Mesenchymal stem cell (in vitro differentiated cells and primary cell): ENCODE measurements around the gene TPPP.
A peak's percentile ranks its signal among the peaks of the same experiment; 100 is the strongest.

Experiments
- DNase-seq: peaks from one replicate; pipeline ENCODE4 v3.0.0-alpha.2; 2013
- H2AFZ ChIP-seq: one replicate; pipeline ENCODE4 v1.6.1; 2013; ENCODE audit warnings: low read depth, mild to moderate bottlenecking, control low read depth, inconsistent platforms, low read length, moderate library complexity
- H2AK5ac ChIP-seq: 2 replicates; pipeline ENCODE4 v1.6.1; 2013; ENCODE audit warnings: low read length, moderate library complexity, mild to moderate bottlenecking, inconsistent platforms; ENCODE audit not compliant: severe bottlenecking
- H2BK120ac ChIP-seq: one replicate; pipeline ENCODE4 v1.6.1; 2013; ENCODE audit warnings: low read depth, mild to moderate bottlenecking, inconsistent platforms, low read length, moderate library complexity
- H2BK12ac ChIP-seq, 2 experiments: one replicate each; pipeline ENCODE4 v1.6.1; 2013; ENCODE audit warnings: inconsistent platforms in 2 of 2, low read length in 2 of 2, mild to moderate bottlenecking in 2 of 2, moderate library complexity in 2 of 2, control low read depth in 1 of 2
- H2BK15ac ChIP-seq: one replicate; pipeline ENCODE4 v1.6.1; 2013; ENCODE audit warnings: mild to moderate bottlenecking, low read depth, inconsistent platforms; ENCODE audit not compliant: poor library complexity, severe bottlenecking
- H2BK5ac ChIP-seq: 2 replicates; pipeline ENCODE4 v1.6.1; 2013; ENCODE audit warnings: low read depth, mild to moderate bottlenecking, low read length, control low read depth, inconsistent platforms; ENCODE audit not compliant: poor library complexity, severe bottlenecking
- H3K14ac ChIP-seq, 2 experiments: one replicate each; pipeline ENCODE4 v1.6.1; 2013; ENCODE audit warnings: inconsistent platforms in 2 of 2, low read length in 2 of 2, control low read depth in 1 of 2, mild to moderate bottlenecking in 1 of 2, moderate library complexity in 1 of 2
- H3K18ac ChIP-seq, 2 experiments: one replicate each; pipeline ENCODE4 v1.6.1; 2013; ENCODE audit warnings: inconsistent platforms in 2 of 2, low read length in 2 of 2, control low read depth in 1 of 2, low read depth in 1 of 2, mild to moderate bottlenecking in 1 of 2
- H3K23ac ChIP-seq, 2 experiments: one replicate each; pipeline ENCODE4 v1.6.1; 2013; ENCODE audit warnings: inconsistent platforms in 2 of 2, low read length in 2 of 2, mild to moderate bottlenecking in 2 of 2, moderate library complexity in 2 of 2, control low read depth in 1 of 2
- H3K27ac ChIP-seq: 2 replicates; pipeline ENCODE4 v1.5.1; 2013; ENCODE audit warnings: mild to moderate bottlenecking, moderate library complexity, low read length, control low read depth, inconsistent platforms; ENCODE audit not compliant: poor library complexity, severe bottlenecking
- H3K27me3 ChIP-seq, 2 experiments: 2 replicates each; pipeline versions ENCODE4 v1.6.1 to v1.7.0; 2013; ENCODE audit warnings: low read length in 2 of 2, mild to moderate bottlenecking in 2 of 2, moderate library complexity in 2 of 2, control low read depth in 1 of 2, inconsistent platforms in 1 of 2; ENCODE audit not compliant: control insufficient read depth in 1 of 2, insufficient read depth in 1 of 2
- H3K36me3 ChIP-seq, 2 experiments: 2 replicates each; pipeline versions ENCODE4 v1.6.1 to v1.7.0; 2013; ENCODE audit warnings: low read length in 2 of 2, control low read depth in 1 of 2, inconsistent platforms in 1 of 2, low read depth in 1 of 2, mild to moderate bottlenecking in 1 of 2; ENCODE audit not compliant: insufficient read depth in 2 of 2, control insufficient read depth in 1 of 2
- H3K4ac ChIP-seq, 2 experiments: one replicate each; pipeline ENCODE4 v1.6.1; 2013; ENCODE audit warnings: inconsistent platforms in 2 of 2, low read length in 2 of 2, mild to moderate bottlenecking in 2 of 2, moderate library complexity in 2 of 2, control low read depth in 1 of 2, low read depth in 1 of 2
- H3K4me1 ChIP-seq: 2 replicates; pipeline ENCODE4 v1.6.1; 2013; ENCODE audit warnings: low read depth, low read length, control low read depth; ENCODE audit not compliant: control insufficient read depth, insufficient read depth
- H3K4me2 ChIP-seq: 2 replicates; pipeline ENCODE4 v1.6.1; 2013; ENCODE audit warnings: low read length, mild to moderate bottlenecking, inconsistent platforms; ENCODE audit not compliant: poor library complexity, severe bottlenecking
- H3K4me3 ChIP-seq, 2 experiments: 2 replicates each; pipeline versions ENCODE4 v1.5.1 to v1.7.0; 2013; ENCODE audit warnings: low read length in 2 of 2, mild to moderate bottlenecking in 2 of 2, control low read depth in 1 of 2, low read depth in 1 of 2; ENCODE audit not compliant: insufficient read depth in 1 of 2
- H3K79me1 ChIP-seq: replicated peaks from 2 replicates; pipeline ENCODE4 v1.6.1; 2013; ENCODE audit warnings: mild to moderate bottlenecking, control low read depth, low read length, inconsistent platforms; ENCODE audit not compliant: poor library complexity, severe bottlenecking
- H3K9ac ChIP-seq: 2 replicates; pipeline ENCODE4 v1.7.0; 2013; ENCODE audit warnings: mild to moderate bottlenecking, low read length, moderate library complexity
- H3K9me3 ChIP-seq: 2 replicates; pipeline ENCODE4 v1.7.0; 2013; ENCODE audit warnings: mild to moderate bottlenecking, low read length; ENCODE audit not compliant: control insufficient read depth
- H4K8ac ChIP-seq: one replicate; pipeline ENCODE4 v1.6.1; 2013; ENCODE audit warnings: inconsistent platforms, mild to moderate bottlenecking, low read length, moderate library complexity
- H4K91ac ChIP-seq: one replicate; pipeline ENCODE4 v1.6.1; 2013; ENCODE audit warnings: mild to moderate bottlenecking, low read length, inconsistent platforms
- WGBS: methylation state at CpG from one replicate; pipeline ENCODE4 v1.1.7; 2013; ENCODE audit warnings: mixed read lengths; 5-methylcytosine and 5-hydroxymethylcytosine counted together

Gene TPPP

DNA sequence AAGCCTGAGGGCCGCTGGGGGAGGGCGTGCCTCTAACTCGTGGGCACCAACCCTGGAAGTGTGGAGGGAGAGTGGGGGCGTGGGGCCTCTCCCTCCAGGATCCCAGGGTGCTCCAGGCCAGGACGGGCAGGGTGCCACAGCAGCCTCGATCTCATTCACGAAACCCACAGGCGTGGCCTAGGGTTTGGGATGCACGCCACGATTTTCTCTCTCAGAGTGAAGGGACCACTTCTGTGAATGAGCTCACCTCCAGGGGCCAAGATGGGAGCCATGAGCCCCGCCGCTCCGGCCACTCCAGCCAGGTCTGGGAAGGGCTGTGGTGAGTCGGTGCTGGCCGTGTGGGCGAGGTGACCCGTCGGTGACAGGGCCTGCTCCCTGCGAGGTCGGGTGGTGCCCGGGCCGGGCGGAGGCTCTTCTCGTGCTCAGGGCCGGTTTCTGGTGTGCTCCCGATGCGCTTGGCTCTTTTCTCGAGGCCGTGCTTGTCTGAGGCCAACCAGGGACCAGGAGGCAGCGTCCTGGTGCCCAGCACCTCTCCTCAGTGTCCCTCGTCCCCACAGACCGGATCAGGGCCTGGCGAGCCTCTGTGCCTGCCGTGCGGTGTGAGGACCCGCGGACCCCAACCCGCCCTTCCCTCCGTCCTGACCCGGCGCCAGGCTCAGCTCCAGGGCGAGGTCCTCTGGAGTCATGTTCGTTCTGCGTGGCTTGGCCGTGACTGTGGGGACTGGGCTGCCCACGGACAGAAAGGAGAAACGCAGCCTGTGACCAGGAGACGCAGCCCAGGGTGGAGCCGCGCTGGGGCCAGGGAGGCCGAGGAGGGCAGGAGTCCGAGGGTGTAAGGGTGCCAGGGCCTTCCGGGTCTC lies 31.0 kb downstream of the TPPP start:
- Histone ChIP-seq H2AK5ac (no peak overlapping the region), H3K4me3 (no peak overlapping the region), H3K9me3 (no peaks in the 10 kb centered on the region), H3K4ac (no peak overlapping the region), H2BK120ac (no peak overlapping the region), H3K27me3 (no peaks in the 10 kb centered on the region), H3K14ac (no peak overlapping the region), H3K18ac (no peak overlapping the region), H2BK12ac (no peak overlapping the region), H2BK15ac (no peak overlapping the region), H3K4me1 (peaks cover 19% of the 10 kb centered on the region), H4K91ac (no peak overlapping the region), H3K23ac (no peak overlapping the region), H3K27ac (no peak overlapping the region), H4K8ac (no peak overlapping the region), H2BK5ac (no peak overlapping the region), H3K36me3 (peaks cover 12 to 78% of the 10 kb centered on the region in 2 experiments), H2AFZ (no peak overlapping the region), H3K4me2 (no peak overlapping the region), H3K79me1 (peaks cover 12% of the 10 kb centered on the region), H3K9ac (no peak overlapping the region)
- 94% methylated on average over 53 of the region's 53 CpGs for WGBS
- no peak for DNase-seq

DNA sequence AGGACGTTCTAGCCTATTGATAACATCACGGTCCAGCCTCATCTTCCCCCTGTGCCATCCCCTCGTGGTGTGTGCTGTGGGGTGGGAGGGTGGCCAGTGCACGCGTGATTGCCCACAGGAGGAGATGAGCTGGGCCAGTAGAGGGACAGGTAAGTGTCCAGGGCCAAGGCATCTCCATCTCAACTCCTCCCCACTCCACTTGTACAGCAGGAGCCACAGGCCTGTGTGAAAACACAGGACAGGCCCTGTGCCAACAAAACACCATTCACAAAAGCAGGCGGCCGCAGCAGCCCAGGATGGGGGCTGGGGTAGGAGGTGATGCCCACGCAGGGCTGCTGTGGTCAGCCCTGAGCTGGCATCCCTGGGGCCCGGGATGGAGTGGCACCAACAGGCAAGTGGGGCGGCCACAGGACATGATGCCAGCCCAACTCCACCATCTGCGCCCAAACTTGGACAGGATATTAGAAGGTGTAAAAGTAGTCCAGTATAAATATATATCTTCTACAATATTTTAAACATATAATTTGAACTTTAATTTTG lies 32.6 kb downstream of the TPPP start:
- Histone ChIP-seq H3K14ac (no peak overlapping the region), H2AK5ac (no peak overlapping the region), H3K79me1 (peaks cover 14% of the 10 kb centered on the region), H3K23ac (no peak overlapping the region), H3K9ac (no peak overlapping the region), H4K8ac (no peak overlapping the region), H3K4me3 (no peak overlapping the region), H3K4me1 (peaks cover 11% of the 10 kb centered on the region), H3K4me2 (no peak overlapping the region), H2BK120ac (no peak overlapping the region), H2BK15ac (no peak overlapping the region), H2BK5ac (no peak overlapping the region), H3K27ac (no peak overlapping the region), H3K36me3 (peaks cover 8 to 66% of the 10 kb centered on the region in 2 experiments), H2BK12ac (no peak overlapping the region), H3K27me3 (no peaks in the 10 kb centered on the region), H3K18ac (no peak overlapping the region), H4K91ac (no peak overlapping the region), H3K9me3 (no peaks in the 10 kb centered on the region), H3K4ac (no peak overlapping the region), H2AFZ (no peak overlapping the region)
- WGBS: 97% methylated on average over 6 of the region's 11 CpGs
- DNase-seq: no peak

GRCh38 chr5:659496-660263 lies 33.5 kb downstream of the TPPP start:
- Histone ChIP-seq H2BK15ac (no peak overlapping the region), H3K4me3 (no peak overlapping the region), H3K36me3 (peaks cover 8 to 57% of the 10 kb centered on the region in 2 experiments), H3K79me1 (peaks cover 17% of the 10 kb centered on the region), H2BK12ac (no peak overlapping the region), H3K9ac (no peak overlapping the region), H3K9me3 (no peaks in the 10 kb centered on the region), H2BK120ac (no peak overlapping the region), H2AK5ac (no peak overlapping the region), H3K27ac (no peak overlapping the region), H4K91ac (no peak overlapping the region), H3K23ac (no peak overlapping the region), H3K27me3 (no peaks in the 10 kb centered on the region), H3K18ac (no peak overlapping the region), H3K4me1 (peaks cover 10% of the 10 kb centered on the region), H2BK5ac (no peak overlapping the region), H3K4me2 (no peak overlapping the region), H3K14ac (no peak overlapping the region), H4K8ac (peak overlapping the region; percentile 7), H3K4ac (no peak overlapping the region), H2AFZ (no peak overlapping the region)
- DNase-seq: no peak
- 97% methylated on average over 14 of the region's 16 CpGs for WGBS

DNA sequence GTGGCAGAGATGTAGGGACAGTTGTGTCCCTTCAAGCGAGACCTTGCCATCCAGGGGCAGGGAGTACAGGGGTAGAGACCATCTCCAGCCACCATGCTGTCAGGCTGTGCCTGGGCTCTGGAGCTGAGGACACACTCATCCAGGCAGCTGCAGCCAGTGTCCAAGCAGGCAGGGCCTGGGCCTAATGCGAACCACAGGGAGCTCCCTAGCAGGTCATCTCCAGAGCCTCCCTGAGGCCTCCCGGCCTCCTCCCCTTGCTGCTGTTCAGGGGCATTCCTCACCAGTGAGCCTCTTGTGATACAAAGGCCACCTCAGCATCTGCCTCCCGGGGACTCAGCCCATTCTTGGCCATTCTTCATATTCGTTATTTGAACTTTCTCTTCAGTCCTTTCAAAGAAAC lies 35.0 kb downstream of the TPPP start:
- no peak overlapping the region for H2AFZ ChIP-seq
- no peak overlapping the region for H2BK15ac ChIP-seq
- no peak overlapping the region for H2BK12ac ChIP-seq
- 95% methylated on average over 5 of the region's 5 CpGs for WGBS
- peaks cover 17% of the 10 kb centered on the region for H3K79me1 ChIP-seq
- peak overlapping the region; percentile 75 for H3K27ac ChIP-seq
- H3K14ac ChIP-seq: no peak overlapping the region
- no peak overlapping the region for H2AK5ac ChIP-seq
- no peak overlapping the region for H3K4ac ChIP-seq
- H2BK120ac ChIP-seq: no peak overlapping the region
- H3K27me3 ChIP-seq: no peaks in the 10 kb centered on the region
- DNase-seq: no peak
- no peak overlapping the region for H4K8ac ChIP-seq
- no peak overlapping the region for H3K4me2 ChIP-seq
- H3K36me3 ChIP-seq: peaks cover 8 to 48% of the 10 kb centered on the region in 2 experiments
- H3K23ac ChIP-seq: no peak overlapping the region
- H3K4me1 ChIP-seq: peaks cover 12% of the 10 kb centered on the region
- H3K9ac ChIP-seq: no peak overlapping the region
- H2BK5ac ChIP-seq: no peak overlapping the region
- H3K9me3 ChIP-seq: no peaks in the 10 kb centered on the region
- peak overlapping the region; percentile 1 for H4K91ac ChIP-seq
- no peak overlapping the region for H3K18ac ChIP-seq
- H3K4me3 ChIP-seq: no peak overlapping the region
